GM21528 (cell line): ENCODE measurements around the gene POLR1B.
"Not testable (repeated sequence)": the region's sequence is repeated elsewhere in the genome, so short reads cannot be mapped to it uniquely, and the experiment has no call there.

Experiments
- ATAC-seq: cut with Tn5 transposase; IDR thresholded peaks from one replicate; pipeline ENCODE4 v1.9.1; 2021; ENCODE audit warnings: mild to moderate bottlenecking, moderate library complexity; ENCODE audit not compliant: unreplicated experiment, low FRiP score

The POLR1B gene

DNA sequence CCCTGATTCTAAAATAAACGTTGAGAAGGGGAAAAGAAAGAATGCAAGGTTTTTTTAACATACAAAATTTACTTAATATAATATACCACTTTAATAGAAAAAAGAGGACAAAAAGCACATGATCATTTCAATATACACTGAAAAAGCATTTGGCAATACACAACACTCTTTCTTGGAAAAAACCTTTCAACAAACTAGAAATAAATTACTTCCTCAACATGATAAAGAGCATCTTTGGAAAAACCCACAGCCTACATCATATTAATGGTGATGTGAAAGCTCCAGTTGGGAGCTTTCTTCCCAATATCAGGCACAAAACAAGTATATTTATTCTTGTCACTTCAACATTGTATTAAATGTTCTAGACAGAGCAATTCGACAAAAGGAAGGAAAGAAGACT, 3.0 kb upstream of the POLR1B start:
- ATAC-seq = no peak

DNA sequence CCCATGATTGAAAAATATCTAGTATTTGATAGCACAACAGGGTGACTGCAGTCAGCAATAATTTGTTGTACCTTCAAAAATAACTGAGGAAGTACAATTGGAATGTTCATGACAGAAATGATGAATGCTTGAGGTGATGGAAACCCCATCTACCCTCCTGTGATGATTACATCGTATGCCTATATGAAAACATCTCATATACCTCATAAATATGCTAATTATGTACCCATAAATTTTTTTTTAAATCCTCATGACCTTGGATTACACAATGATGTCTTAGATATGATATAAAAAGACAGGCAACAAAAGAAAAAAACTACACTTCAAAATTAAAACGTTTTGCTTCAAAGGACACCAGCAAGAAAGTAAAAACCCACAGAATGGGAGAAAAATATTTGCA, 1.4 kb upstream of the POLR1B start:
- ATAC-seq = no peak

DNA sequence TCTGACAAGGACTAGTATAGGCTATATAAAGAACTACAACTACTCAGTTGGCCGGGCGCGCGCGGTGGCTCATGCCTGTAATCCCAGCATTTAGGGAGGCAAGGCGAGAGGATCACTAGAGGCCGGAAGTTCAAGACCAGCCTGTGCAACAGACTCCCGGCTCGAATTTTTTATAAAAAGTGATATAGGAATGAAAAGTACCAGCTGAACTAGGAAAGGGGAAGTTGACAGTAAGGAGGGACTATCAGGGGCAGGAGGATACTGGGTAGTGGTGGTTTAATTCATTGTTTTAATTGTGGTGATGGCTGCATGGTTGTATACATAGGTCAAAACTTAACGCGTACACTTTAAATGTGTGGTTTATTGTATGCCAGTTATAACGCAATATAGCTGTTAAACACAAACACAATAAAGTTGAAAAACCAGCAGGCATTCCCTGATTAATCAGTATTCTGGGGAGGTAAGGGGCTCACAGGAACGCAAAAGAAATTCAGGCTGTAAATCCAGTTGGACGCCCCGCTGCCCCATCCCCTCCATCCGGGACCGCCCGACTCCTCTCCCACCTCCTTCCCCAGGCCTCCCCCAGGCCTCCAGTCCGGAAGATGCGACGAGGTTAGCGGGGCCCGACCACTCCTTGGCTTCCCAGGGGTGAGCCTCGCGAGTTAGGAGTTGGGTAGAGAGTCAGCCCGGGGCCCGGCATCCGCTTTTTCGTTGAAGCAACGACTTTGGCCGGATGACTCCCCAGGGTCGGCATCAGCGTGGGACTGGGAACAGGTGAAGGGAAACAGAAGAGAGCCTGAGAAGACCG, 746 bp upstream of the POLR1B start:
- ATAC-seq = peak; percentile 66

- peak; percentile 7 for ATAC-seq
Measured at GRCh38 chr2:112542984-112543661, 858 bp downstream of the POLR1B start.

DNA sequence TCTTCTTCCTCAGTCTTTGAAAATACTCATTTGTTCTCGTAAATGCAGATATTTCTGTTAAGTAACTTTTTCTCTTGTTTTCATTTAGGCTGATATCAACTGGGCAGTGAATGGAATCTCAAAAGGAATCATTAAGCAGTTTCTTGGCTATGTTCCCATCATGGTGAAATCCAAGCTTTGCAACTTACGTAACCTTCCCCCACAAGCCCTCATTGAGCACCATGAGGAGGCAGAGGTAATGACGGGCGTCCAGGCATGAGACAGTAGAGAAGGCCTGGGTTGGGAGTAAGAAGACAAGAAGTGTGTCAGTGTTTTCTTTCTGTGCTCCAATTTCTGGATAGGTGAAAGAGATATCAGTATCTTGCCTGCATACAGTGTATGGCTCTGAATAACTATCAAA, 5.1 kb downstream of the POLR1B start:
- no peak for ATAC-seq

- ATAC-seq = no peak
Measured at GRCh38 chr2:112548980-112549379, 6.7 kb downstream of the POLR1B start.

DNA sequence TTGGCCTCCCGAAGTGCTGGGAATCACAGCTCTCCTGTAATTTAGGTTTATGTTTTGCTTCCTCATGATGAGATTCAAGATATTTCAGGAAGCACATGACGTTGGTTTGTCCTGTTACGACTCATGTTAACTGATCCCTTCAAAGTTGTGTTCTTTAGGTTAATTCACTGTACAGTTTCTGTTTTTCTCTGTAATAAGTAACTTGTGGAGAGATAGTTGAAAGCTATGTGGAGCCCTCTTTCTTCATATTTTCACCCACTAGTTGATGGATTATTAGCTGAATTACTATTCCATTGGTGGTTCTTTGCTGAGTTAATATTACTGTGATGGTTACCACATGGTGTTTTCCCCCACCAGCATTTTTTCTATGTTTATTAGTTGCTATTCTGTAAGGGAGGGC, 23.8 kb downstream of the POLR1B start:
- ATAC-seq = no peak

- ATAC-seq = not testable (repeated sequence)
Measured at GRCh38 chr2:112566508-112566907, 24.2 kb downstream of the POLR1B start.

DNA sequence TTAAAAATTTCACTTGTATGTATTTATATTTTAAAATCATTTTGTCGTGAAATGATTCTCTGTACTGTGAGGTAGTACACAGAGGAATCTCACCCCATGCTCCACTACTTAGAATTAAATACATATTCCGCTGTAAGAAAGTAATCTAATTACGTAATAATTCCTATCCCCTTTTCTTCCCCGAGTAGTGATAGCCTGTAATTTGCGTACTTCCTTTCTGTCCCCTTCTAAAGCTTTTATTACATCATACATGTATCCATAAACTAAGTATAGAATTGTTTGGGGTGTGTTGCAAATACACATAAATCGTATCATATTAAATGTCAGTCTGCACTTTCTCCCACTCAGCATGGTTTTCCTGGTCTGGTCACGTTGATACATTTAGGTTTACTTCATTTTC, 29.7 kb downstream of the POLR1B start:
- no peak for ATAC-seq

DNA sequence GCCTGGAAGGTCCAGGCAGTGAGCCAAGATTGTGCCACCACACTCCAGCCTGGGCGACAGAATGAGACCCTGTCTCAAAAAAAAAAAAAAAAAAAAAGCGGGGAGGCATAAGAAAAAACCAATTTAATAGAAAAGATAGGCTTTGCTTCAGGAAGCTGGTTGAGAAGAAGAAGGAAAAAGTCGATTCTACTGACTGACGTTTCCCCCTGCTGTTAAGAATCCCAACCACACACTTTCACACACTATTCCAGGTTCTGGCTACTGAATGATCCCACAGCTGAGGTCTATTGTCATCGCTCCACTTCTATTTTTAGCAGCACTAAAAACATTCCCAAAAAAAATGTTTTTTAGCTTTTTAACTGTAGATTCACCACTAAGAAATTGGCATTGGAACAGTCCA, 35.5 kb downstream of the POLR1B start:
- no peak for ATAC-seq

DNA sequence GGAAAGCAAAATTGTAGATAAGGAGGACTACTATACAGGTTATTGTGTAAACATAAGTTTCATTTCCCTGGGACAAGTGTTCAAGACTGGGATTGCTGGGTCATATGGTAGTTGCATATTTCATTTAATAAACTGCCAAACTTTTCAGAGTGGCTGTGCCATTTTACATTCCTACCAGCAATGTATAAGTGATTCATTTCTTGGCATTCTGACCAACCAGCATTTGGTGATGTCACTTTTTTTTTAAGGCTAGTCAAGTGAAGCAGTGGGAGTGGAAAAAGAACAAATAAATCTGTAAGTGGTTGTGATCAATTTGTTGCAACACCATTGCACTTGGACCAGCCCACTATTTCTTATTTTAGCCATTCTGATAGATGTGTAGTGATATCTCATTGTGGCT, 37.0 kb downstream of the POLR1B start:
- ATAC-seq = no peak

DNA sequence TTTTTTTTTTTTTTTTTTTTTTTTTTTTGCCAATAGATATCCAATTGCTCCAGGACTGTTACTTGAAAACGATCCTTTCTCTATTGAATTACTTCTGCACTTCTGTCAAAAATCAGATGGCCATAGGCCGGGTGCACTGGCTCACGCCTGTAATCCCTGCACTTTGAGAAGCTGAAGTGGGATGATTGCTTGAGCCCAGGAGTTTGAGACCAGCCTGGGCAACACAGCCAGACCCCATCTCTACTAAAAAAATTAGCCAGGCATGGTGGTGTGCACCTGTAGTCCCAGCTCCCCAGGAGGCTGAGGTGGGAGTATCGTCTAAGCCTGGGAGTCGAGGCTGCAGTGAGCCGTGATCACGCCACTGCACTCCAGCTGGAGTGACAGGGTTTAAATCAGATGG, 37.8 kb downstream of the POLR1B start:
- no peak for ATAC-seq

- ATAC-seq = no peak
Measured at GRCh38 chr2:112582314-112582746, 40.1 kb downstream of the POLR1B start.

DNA sequence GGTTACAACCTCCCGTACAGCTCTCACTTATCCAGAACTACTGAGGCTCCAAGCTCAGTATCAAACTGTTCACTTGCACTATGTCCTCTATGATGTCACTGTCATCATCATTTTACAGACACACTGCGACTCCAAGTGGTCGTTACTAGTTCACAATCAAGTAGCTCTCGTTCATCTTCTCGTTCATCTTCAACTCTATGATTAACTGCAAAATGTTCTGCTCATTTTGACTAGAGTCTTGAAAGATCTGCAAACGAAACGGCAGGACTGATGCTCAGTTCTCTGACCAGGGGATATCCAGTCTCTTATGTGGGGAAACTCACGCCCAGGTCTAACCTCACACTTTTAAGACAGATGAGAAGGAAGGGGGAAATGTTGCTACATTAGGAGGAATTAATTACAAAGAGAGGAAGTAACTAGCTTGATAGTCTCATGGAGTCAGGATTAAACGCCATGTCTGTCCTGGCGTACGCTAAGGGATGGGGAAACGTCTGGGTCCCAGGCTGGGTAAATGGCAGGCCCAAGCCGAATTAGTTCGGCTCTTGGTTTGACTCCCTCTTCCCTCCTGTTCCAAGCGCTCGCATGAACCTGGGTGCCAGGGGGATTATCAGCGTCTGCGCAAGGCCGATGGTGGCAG, 41.4 kb downstream of the POLR1B start:
- no peak for ATAC-seq

DNA sequence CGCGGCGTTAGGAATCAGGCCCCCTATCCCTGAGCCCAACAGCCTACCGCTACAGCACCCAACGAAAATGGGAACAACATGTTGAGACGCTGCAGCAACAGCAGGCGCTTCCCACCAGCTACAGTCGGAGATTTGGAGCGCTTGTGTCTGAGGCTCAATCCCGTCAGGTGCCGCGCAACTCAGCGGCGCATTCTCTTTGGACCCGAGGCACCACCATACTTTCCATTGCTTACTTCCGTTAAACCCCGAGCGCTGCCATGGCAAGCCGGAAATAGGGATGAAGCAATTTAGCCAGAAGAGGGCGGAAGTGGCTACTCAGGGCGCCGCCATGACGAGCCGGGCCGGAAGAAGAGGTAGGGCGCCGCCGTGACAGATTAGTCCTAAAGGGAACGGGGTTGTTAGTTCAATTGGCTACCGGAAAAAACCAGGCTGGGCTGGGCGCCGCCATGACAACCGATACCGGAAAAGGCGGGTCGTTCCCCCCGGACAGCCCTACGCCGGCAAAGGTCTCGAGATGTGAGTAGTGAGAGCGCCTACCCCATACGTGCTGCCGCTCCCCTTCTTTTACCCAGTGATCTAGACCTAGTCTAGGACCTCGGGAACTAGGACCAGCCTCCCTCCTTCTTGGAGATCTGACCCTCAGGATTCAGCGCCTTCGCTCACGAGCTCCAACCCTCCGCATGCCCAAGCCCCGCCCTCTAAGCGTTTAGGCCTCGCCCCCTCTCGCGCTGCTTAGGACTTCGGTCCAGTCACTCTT, 42.0 kb downstream of the POLR1B start, which contains the start of gene CHCHD5:
Gene CHCHD5 (plus strand): TSS at position 476 of the 757 bp plus-strand sequence. CDS start 39 bp downstream, at position 515.
- peak; percentile 86 for ATAC-seq

DNA sequence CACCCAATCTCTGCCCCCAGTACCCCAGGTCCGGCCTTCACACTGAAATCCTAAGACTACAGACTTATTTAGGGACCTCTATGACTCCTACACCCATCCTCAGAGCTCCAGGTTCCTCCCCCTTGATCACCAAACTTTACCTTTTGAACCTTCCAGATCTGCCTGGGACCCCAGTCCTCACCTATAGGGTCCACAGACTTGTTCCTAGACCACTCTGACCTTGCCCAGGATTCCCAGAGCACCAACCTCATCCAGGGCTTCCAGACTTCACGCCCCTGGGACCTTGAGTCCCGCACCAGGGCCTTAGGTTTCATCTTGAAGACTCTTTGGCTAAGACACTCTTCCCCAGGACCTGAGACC, 42.6 kb downstream of the POLR1B start:
- no peak for ATAC-seq

- no peak for ATAC-seq
Measured at GRCh38 chr2:112585400-112585799, 43.1 kb downstream of the POLR1B start.

DNA sequence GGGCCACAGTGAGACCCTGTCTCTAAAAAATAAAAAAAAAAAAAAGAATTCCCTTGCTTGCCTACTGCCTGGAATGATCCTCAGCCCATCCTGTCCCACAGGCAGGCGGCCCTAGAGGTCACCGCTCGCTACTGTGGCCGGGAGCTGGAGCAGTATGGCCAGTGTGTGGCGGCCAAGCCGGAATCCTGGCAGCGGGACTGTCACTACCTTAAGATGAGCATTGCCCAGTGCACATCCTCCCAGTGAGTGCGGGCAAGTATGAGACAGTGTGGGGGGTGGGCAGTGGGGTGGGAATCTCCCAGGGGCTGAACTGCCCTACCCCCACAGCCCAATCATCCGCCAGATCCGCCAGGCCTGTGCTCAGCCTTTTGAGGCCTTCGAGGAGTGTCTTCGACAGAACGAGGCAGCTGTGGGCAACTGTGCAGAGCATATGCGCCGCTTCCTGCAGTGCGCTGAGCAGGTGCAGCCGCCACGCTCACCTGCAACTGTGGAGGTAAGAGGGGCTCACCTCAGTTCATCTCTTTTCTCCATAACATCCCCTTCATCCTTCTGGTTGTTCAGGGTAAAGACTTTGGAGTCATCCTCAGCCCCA, 43.7 kb downstream of the POLR1B start:
- no peak for ATAC-seq

- no peak for ATAC-seq
Measured at GRCh38 chr2:112588611-112589045, 46.4 kb downstream of the POLR1B start.

DNA sequence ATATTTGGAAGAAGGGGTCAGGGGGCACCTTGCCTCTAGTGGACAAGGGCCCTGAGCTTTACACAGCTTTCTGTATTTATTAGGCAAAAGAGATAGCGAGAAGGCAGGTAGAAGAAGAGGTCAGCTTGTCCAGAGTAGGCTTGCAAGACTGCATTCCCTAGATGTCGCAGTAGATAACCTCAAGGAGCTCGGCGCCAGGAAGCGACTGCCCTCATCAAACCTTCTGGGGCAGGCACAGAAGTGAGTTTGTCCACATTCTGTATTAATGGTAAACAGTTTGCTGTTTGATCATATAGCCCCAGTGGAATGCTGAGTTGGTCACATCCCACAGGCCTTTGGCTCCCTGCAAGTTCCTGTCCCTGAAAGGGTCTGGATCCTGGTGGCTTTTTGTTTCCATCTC, 49.1 kb downstream of the POLR1B start:
- ATAC-seq = no peak
